Suppressor macrophage (primary cell): Measurements from ENCODE around the gene ALK.

Experiments
- DNase-seq, 4 experiments: peaks; one replicate each; pipeline ENCODE4 v3.0.0-alpha.2; 2020 to 2022

Gene ALK

GRCh38 chr2:29309090-29310029 is 612.0 kb downstream of the ALK start:
- peak; percentile 82 to 94 (median 86) for DNase-seq

- no peak for DNase-seq
These were observed 613.0 kb downstream of the ALK start for GRCh38 chr2:29308366-29308765.

- DNase-seq, result no peak
These were observed 613.9 kb downstream of the ALK start for GRCh38 chr2:29307519-29307918.

GRCh38 chr2:29305762-29306161 is 615.6 kb downstream of the ALK start:
- DNase-seq, result no peak

GRCh38 chr2:29304399-29305060 is 616.9 kb downstream of the ALK start:
- no peak for DNase-seq

GRCh38 chr2:29296585-29296984 is 624.8 kb downstream of the ALK start:
- DNase-seq, result no peak

- DNase-seq, result peak; percentile 14 to 63 (median 46)
These were observed 625.5 kb downstream of the ALK start for GRCh38 chr2:29295845-29296244.

- DNase-seq, result peak in 3 of 4 experiments; percentile 29 to 50 (median 43)
These were observed 627.5 kb downstream of the ALK start for GRCh38 chr2:29293830-29294438.

GRCh38 chr2:29290293-29291047 is 630.9 kb downstream of the ALK start:
- no peak for DNase-seq

- DNase-seq, result no peak
These were observed 636.7 kb downstream of the ALK start for GRCh38 chr2:29284671-29285070.

- no peak for DNase-seq
These were observed 639.5 kb downstream of the ALK start for GRCh38 chr2:29281916-29282247.

GRCh38 chr2:29281086-29281915 is 640.1 kb downstream of the ALK start:
- DNase-seq, result peak in 1 of 4 experiments; percentile 10

- no peak for DNase-seq
These were observed 642.4 kb downstream of the ALK start for GRCh38 chr2:29278966-29279365.

- DNase-seq, result no peak
These were observed 645.2 kb downstream of the ALK start for GRCh38 chr2:29276151-29276550.

GRCh38 chr2:29275186-29275585 is 646.2 kb downstream of the ALK start:
- no peak for DNase-seq

- DNase-seq, result peak; percentile 8 to 47 (median 20)
These were observed 647.4 kb downstream of the ALK start for GRCh38 chr2:29273685-29274611.

GRCh38 chr2:29273004-29273684 is 648.2 kb downstream of the ALK start:
- DNase-seq, result peak; percentile 32 to 68 (median 42)

- no peak for DNase-seq
These were observed 649.1 kb downstream of the ALK start for GRCh38 chr2:29272311-29272710.

GRCh38 chr2:29270701-29271121 is 650.7 kb downstream of the ALK start:
- DNase-seq, result peak; percentile 16 to 51 (median 43)

- DNase-seq, result no peak
These were observed 651.6 kb downstream of the ALK start for GRCh38 chr2:29269765-29270109.
